SU-DHL-6 (cell line): Measurements from ENCODE around the gene MGAT4C.
"Not testable (repeated sequence)": the region's sequence is repeated elsewhere in the genome, so short reads cannot be mapped to it uniquely, and the experiment has no call there.

ENCODE experiments used
- H2AFZ ChIP-seq: fragments of 200-600 bp; sonication (generic); 2 replicates; pipeline ENCODE4 v1.6.1; 2014; ENCODE audit warnings: low read depth, mild to moderate bottlenecking, moderate library complexity, mixed read lengths, antibody characterized with exemption, low read length; ENCODE audit not compliant: severe bottlenecking
- H3F3A ChIP-seq: fragments of 200-600 bp; shearing (Covaris generic); 2 replicates; pipeline ENCODE4 v1.6.0; 2016; ENCODE audit warnings: antibody characterized with exemption, mild to moderate bottlenecking; ENCODE audit not compliant: insufficient read depth
- H3K27ac ChIP-seq: fragments of 200-600 bp; sonication (generic); 2 replicates; pipeline ENCODE4 v1.5.1; 2016; ENCODE audit warnings: low read depth, mild to moderate bottlenecking, low read length, moderate library complexity, mixed read lengths
- H3K27me3 ChIP-seq: fragments of 200-600 bp; sonication (generic), shearing (Covaris generic); 2 replicates; pipeline ENCODE4 v1.6.0; 2014; ENCODE audit warnings: mild to moderate bottlenecking, low read length
- H3K36me3 ChIP-seq: fragments of 200-600 bp; sonication (generic); 2 replicates; pipeline ENCODE4 v1.6.1; 2014; ENCODE audit warnings: mild to moderate bottlenecking, low read length, mixed read lengths
- H3K4me2 ChIP-seq: fragments of 300-600, 200-600 bp; shearing (Covaris generic), sonication (generic); 2 replicates; pipeline ENCODE4 v1.6.0; 2014; ENCODE audit warnings: low read length, low read depth, mild to moderate bottlenecking; ENCODE audit not compliant: poor library complexity, severe bottlenecking
- H3K4me3 ChIP-seq: fragments of 200-600 bp; sonication (generic); 2 replicates; pipeline ENCODE4 v1.5.1; 2014; ENCODE audit warnings: antibody characterized with exemption, low read length, mild to moderate bottlenecking, mixed read lengths; ENCODE audit not compliant: insufficient read depth, poor library complexity, severe bottlenecking
- H3K79me2 ChIP-seq: fragments of 200-600 bp; sonication (generic); 2 replicates; pipeline ENCODE4 v1.6.1; 2014; ENCODE audit warnings: mild to moderate bottlenecking, low read length, moderate library complexity; ENCODE audit not compliant: insufficient read depth
- H3K9ac ChIP-seq: fragments of 200-600 bp; sonication (generic); 2 replicates; pipeline ENCODE4 v1.7.0; 2014; ENCODE audit warnings: mild to moderate bottlenecking, low read length
- H3K9me2 ChIP-seq: fragments of 200-600 bp; sonication (generic); replicated peaks from 2 replicates; pipeline ENCODE4 v1.6.1; 2014; ENCODE audit warnings: low read length; ENCODE audit not compliant: insufficient read depth
- H3K9me3 ChIP-seq: fragments of 200-600 bp; sonication (generic); 2 replicates; pipeline ENCODE4 v1.6.1; 2014; ENCODE audit warnings: low read length, mixed read lengths; ENCODE audit not compliant: insufficient read depth
- H4K20me1 ChIP-seq: fragments of 200-600 bp; sonication (generic); 2 replicates; pipeline ENCODE4 v1.6.1; 2014; ENCODE audit warnings: low read depth, mild to moderate bottlenecking, antibody characterized with exemption, low read length, moderate library complexity, mixed read lengths
- CTCF ChIP-seq: fragments of 200-600 bp; sonication (generic); IDR thresholded peaks from one replicate; pipeline ENCODE4 v1.5.1; 2017; ENCODE audit warnings: antibody characterized with exemption, mild to moderate bottlenecking, low read length, moderate library complexity; ENCODE audit not compliant: insufficient read depth, poor library complexity, severe bottlenecking
- EZH2phosphoT487 ChIP-seq: fragments of 200-600 bp; sonication (generic), shearing (Covaris generic); conservative IDR thresholded peaks from 2 replicates; pipeline ENCODE4 v1.6.1; 2018; ENCODE audit warnings: mild to moderate bottlenecking, antibody characterized with exemption, low read length, moderate library complexity, mixed read lengths

The MGAT4C gene

GRCh38 chr12:86091681-86092080 lies 164.5 kb downstream of the MGAT4C start:
- no peaks in the 10 kb centered on the region for H3F3A ChIP-seq
- H3K4me2 ChIP-seq, result no peak overlapping the region
- TF ChIP-seq CTCF, result no peak
- no peaks in the 10 kb centered on the region for H4K20me1 ChIP-seq
- H2AFZ ChIP-seq, result no peak overlapping the region
- no peaks in the 10 kb centered on the region for H3K36me3 ChIP-seq
- H3K9ac ChIP-seq, result no peak overlapping the region
- H3K79me2 ChIP-seq, result no peaks in the 10 kb centered on the region
- no peaks in the 10 kb centered on the region for H3K9me2 ChIP-seq
- H3K9me3 ChIP-seq, result no peaks in the 10 kb centered on the region
- H3K27ac ChIP-seq, result no peak overlapping the region
- no peak overlapping the region for H3K4me3 ChIP-seq
- H3K27me3 ChIP-seq, result no peaks in the 10 kb centered on the region

GRCh38 chr12:86081843-86082242 lies 174.3 kb downstream of the MGAT4C start:
- Histone ChIP-seq H3K36me3 (no peaks in the 10 kb centered on the region), H4K20me1 (no peaks in the 10 kb centered on the region), H2AFZ (no peak overlapping the region), H3K4me2 (no peak overlapping the region), H3K9ac (no peak overlapping the region), H3K27me3 (no peaks in the 10 kb centered on the region), H3F3A (no peaks in the 10 kb centered on the region), H3K79me2 (no peaks in the 10 kb centered on the region), H3K9me2 (no peaks in the 10 kb centered on the region), H3K27ac (no peak overlapping the region), H3K4me3 (no peak overlapping the region), H3K9me3 (no peaks in the 10 kb centered on the region)
- no peak for TF ChIP-seq CTCF
- no peak for TF ChIP-seq EZH2phosphoT487

GRCh38 chr12:86059052-86059451 lies 197.1 kb downstream of the MGAT4C start:
- H3K36me3 ChIP-seq, H3K79me2 ChIP-seq, H2AFZ ChIP-seq, H3F3A ChIP-seq, H3K27me3 ChIP-seq, H4K20me1 ChIP-seq, H3K9me2 ChIP-seq, H3K9ac ChIP-seq, H3K9me3 ChIP-seq, H3K4me2 ChIP-seq, H3K4me3 ChIP-seq, H3K27ac ChIP-seq: not testable (repeated sequence)

- H3K4me2 ChIP-seq, result no peak overlapping the region
Observed at GRCh38 chr12:86057092-86057845, 198.9 kb downstream of the MGAT4C start.

More at GRCh38 chr12:86057092-86057845, 198.9 kb downstream of the MGAT4C start:
- Histone ChIP-seq H3K27me3 (no peaks in the 10 kb centered on the region), H4K20me1 (no peaks in the 10 kb centered on the region), H3K9me2 (no peaks in the 10 kb centered on the region), H3K4me3 (no peak overlapping the region), H3F3A (no peaks in the 10 kb centered on the region), H3K79me2 (no peaks in the 10 kb centered on the region), H2AFZ (no peak overlapping the region), H3K9ac (no peak overlapping the region), H3K27ac (no peak overlapping the region), H3K9me3 (no peaks in the 10 kb centered on the region), H3K36me3 (no peaks in the 10 kb centered on the region; the same call in 1 of the 2 replicates)
- TF ChIP-seq CTCF (no peak), EZH2phosphoT487 (no peak)
